Keratinocyte (primary cell): ENCODE data around the gene GGT7. TPM values are rescaled to one million over a fixed set of nuclear protein-coding genes. Genes with fewer than 3 reads are reported as not detected.
"Not testable (repeated sequence)": the region's sequence is repeated elsewhere in the genome, so short reads cannot be mapped to it uniquely, and the experiment has no call there.

Experiments
- DNase-seq: peaks from one replicate; pipeline ENCODE4 v3.0.0-alpha.2; 2011; ENCODE audit warnings: low read depth, missing footprints, low spot score
- FAIRE-seq: peaks from 2 replicates; lab custom pipeline; 2011; peaks lifted over from hg19 to GRCh38; lab: Jason Lieb, UNC
- H2AFZ ChIP-seq: 2 replicates; pipeline ENCODE4 v1.6.0; 2012; ENCODE audit warnings: low read length, control low read depth, inconsistent platforms; ENCODE audit not compliant: control insufficient read depth
- H3K27ac ChIP-seq: 2 replicates; pipeline ENCODE4 v1.5.1; 2011; ENCODE audit warnings: low read length; ENCODE audit not compliant: control insufficient read depth, insufficient read depth
- H3K27me3 ChIP-seq: 3 replicates; pipeline ENCODE4 v1.6.0; 2011; ENCODE audit warnings: low read length; ENCODE audit not compliant: control insufficient read depth, insufficient read depth; ENCODE audit errors: extremely low read depth
- H3K36me3 ChIP-seq, 2 experiments: 2 replicates in 1 of 2; 3 replicates in 1 of 2; pipeline ENCODE4 v1.5.1; 2011; ENCODE audit warnings: low read length in 2 of 2, mild to moderate bottlenecking in 1 of 2; ENCODE audit not compliant: control insufficient read depth in 2 of 2, insufficient read depth in 2 of 2; ENCODE audit errors: extremely low read depth in 1 of 2
- H3K4me1 ChIP-seq: 3 replicates; pipeline ENCODE4 v1.5.1; 2011; ENCODE audit warnings: low read length; ENCODE audit not compliant: control insufficient read depth, insufficient read depth; ENCODE audit errors: extremely low read depth
- H3K4me2 ChIP-seq: 3 replicates; pipeline ENCODE4 v1.6.0; 2011; ENCODE audit warnings: low read depth, low read length; ENCODE audit not compliant: control insufficient read depth, insufficient read depth; ENCODE audit errors: extremely low read depth
- H3K4me3 ChIP-seq, 3 experiments: fragments of 200-600 bp in 1 of 3; sonication (generic) in 1 of 3; 2 replicates in 2 of 3; 3 replicates in 1 of 3; pipeline ENCODE4 v1.5.1; 2011 to 2016; ENCODE audit warnings: low read length in 3 of 3, mild to moderate bottlenecking in 3 of 3, control low read depth in 2 of 3, inconsistent platforms in 1 of 3, low read depth in 1 of 3, mixed read lengths in 1 of 3, mixed run types in 1 of 3, moderate library complexity in 1 of 3; ENCODE audit not compliant: control insufficient read depth in 2 of 3, insufficient read depth in 2 of 3; ENCODE audit errors: extremely low read depth in 1 of 3
- H3K79me2 ChIP-seq: 2 replicates; pipeline ENCODE4 v1.6.0; 2012; ENCODE audit warnings: low read length; ENCODE audit not compliant: control insufficient read depth, insufficient read depth
- H3K9ac ChIP-seq: 3 replicates; pipeline ENCODE4 v1.6.0; 2011; ENCODE audit warnings: low read length; ENCODE audit not compliant: control insufficient read depth, insufficient read depth; ENCODE audit errors: extremely low read depth
- H3K9me1 ChIP-seq: 3 replicates; pipeline ENCODE4 v1.6.0; 2011; ENCODE audit warnings: low read length; ENCODE audit not compliant: control insufficient read depth, insufficient read depth; ENCODE audit errors: extremely low read depth
- H3K9me3 ChIP-seq: 2 replicates; pipeline ENCODE4 v1.5.1; 2012; ENCODE audit warnings: low read depth, low read length; ENCODE audit not compliant: control insufficient read depth
- H4K20me1 ChIP-seq: 3 replicates; pipeline ENCODE4 v1.6.0; 2011; ENCODE audit warnings: low read length; ENCODE audit not compliant: control insufficient read depth, insufficient read depth; ENCODE audit errors: extremely low read depth
- EZH2 ChIP-seq: IDR thresholded peaks from one replicate; pipeline ENCODE4 v1.6.1; 2012; ENCODE audit warnings: inconsistent platforms, mild to moderate bottlenecking, low read length, moderate library complexity
- dilution Hi-C: fragments of 300-500 bp; cut with MboI; formaldehyde crosslinking; loops from one replicate; pipeline ENCODE4 v1.7.0; 2020; ENCODE audit warnings: low sequenced_read_pairs; ENCODE audit not compliant: extremely low pct_ligation_motif_present
- polyA plus RNA-seq, 5 experiments: library from polyadenylated mRNA; depleted of rRNA in 3 of 5; stranded (reverse) in 3 of 5; stranded (forward) in 1 of 5; unstranded in 1 of 5; fragments of >200 nt; gene quantifications; 1 replicate in 1 of 5; 2 replicates in 3 of 5; 3 replicates in 1 of 5; pipeline versions ENCODE4 v1.2.1 to v1.2.3, GENCODE V29; 2011 to 2012; ENCODE audit warnings: missing spikeins in 2 of 5, low read depth in 1 of 5, low replicate concordance in 1 of 5
- TF ChIP-seq, protein P1 (sequence below), 3 experiments: IDR thresholded peaks in 1 of 3; conservative IDR thresholded peaks in 1 of 3; optimal IDR thresholded peaks in 1 of 3; 2 replicates in 2 of 3; 3 replicates in 1 of 3; pipeline versions ENCODE3 to v1.5.1; 2011; ENCODE audit warnings: low read length in 3 of 3, mild to moderate bottlenecking in 3 of 3, moderate library complexity in 2 of 3, control low read depth in 1 of 3, inconsistent platforms in 1 of 3; ENCODE audit not compliant: insufficient read depth in 2 of 3; ENCODE audit errors: extremely low read depth in 1 of 3

Gene GGT7
- polyA plus RNA-seq, 1 donor (not counting 4 experiments of a cell fraction or from before 2014, with no cell fraction given) = 5.0 TPM

DNA sequence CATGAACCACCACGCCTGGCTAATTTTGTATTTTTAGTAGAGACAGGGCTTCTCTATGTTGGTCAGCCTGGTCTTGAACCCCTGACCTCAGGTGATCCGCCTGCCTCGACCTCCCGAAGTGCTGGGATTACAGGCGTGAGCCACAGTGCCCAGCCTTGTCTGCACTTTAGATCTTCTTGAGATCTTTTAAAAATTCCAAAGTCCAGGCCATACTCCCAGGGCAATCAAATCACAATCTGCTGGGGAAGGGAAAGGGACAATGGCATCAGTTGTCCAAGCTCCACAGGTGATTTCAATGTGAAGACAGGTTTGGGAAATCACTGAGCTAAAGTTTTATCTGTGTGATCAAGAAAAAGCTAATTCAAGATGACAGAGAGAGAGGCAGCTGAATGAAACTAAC is 64.1 kb downstream of the GGT7 start:
- H3K36me3 ChIP-seq = no peaks in the 10 kb centered on the region
- H3K27ac ChIP-seq = no peak overlapping the region
- no peak overlapping the region for H3K4me2 ChIP-seq
- H3K9ac ChIP-seq = no peak overlapping the region
- no peaks in the 10 kb centered on the region for H3K27me3 ChIP-seq
- H2AFZ ChIP-seq = no peak overlapping the region
- peaks cover 3% of the 10 kb centered on the region for H4K20me1 ChIP-seq
- no peaks in the 10 kb centered on the region for H3K9me3 ChIP-seq
- no peak for FAIRE-seq
- no peaks in the 10 kb centered on the region for H3K4me1 ChIP-seq
- H3K79me2 ChIP-seq = peaks cover 70% of the 10 kb centered on the region
- no peak for DNase-seq
- dilution Hi-C loops = no loop called here
- H3K9me1 ChIP-seq = peaks cover 2% of the 10 kb centered on the region
- H3K4me3 ChIP-seq = no peak overlapping the region
- TF ChIP-seq, protein P1, sequence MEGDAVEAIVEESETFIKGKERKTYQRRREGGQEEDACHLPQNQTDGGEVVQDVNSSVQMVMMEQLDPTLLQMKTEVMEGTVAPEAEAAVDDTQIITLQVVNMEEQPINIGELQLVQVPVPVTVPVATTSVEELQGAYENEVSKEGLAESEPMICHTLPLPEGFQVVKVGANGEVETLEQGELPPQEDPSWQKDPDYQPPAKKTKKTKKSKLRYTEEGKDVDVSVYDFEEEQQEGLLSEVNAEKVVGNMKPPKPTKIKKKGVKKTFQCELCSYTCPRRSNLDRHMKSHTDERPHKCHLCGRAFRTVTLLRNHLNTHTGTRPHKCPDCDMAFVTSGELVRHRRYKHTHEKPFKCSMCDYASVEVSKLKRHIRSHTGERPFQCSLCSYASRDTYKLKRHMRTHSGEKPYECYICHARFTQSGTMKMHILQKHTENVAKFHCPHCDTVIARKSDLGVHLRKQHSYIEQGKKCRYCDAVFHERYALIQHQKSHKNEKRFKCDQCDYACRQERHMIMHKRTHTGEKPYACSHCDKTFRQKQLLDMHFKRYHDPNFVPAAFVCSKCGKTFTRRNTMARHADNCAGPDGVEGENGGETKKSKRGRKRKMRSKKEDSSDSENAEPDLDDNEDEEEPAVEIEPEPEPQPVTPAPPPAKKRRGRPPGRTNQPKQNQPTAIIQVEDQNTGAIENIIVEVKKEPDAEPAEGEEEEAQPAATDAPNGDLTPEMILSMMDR (optimal IDR thresholded peaks at IDR 0.05 in 1 of 3, IDR thresholded peaks at IDR 0.05 in 1 of 3, conservative IDR thresholded peaks at IDR 0.05 in 1 of 3; ENCODE audit: extremely low read depth in 1 of 3, insufficient read depth in 2 of 3, low read length in 3 of 3) = no peak
- TF ChIP-seq EZH2 = no peak

DNA sequence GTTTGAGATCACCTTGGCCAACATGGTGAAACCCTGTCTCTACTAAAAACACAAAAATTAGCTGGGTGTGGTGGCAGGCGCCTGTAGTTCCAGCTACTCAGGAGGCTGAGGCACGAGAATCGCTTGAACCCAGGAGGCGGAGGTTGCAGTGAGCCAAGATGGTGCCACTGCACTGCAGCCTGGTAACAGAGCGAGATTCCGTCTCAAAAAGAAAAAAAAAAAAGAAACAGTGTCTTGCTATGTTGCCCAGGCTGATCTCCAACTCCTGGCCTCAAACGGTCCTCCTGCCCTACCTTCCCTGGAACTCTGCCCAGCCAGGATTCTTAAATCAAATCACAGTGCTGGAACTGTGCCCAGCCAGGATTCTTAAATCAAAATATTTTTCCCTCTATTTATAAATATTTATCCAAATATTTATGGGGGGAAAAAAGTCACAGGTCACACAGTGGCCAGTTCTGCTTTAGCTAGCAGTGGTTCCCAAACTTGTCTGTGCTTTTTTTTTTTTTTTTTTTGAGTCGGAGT is 64.7 kb downstream of the GGT7 start:
- H3K79me2 ChIP-seq = peaks cover 69% of the 10 kb centered on the region
- H3K36me3 ChIP-seq, H3K27ac ChIP-seq, DNase-seq, H3K27me3 ChIP-seq, H2AFZ ChIP-seq, H3K4me3 ChIP-seq, H3K4me2 ChIP-seq, H3K9me3 ChIP-seq, H3K4me1 ChIP-seq, H3K9ac ChIP-seq, FAIRE-seq, H4K20me1 ChIP-seq, dilution Hi-C loops, H3K9me1 ChIP-seq: not testable (repeated sequence)

DNA sequence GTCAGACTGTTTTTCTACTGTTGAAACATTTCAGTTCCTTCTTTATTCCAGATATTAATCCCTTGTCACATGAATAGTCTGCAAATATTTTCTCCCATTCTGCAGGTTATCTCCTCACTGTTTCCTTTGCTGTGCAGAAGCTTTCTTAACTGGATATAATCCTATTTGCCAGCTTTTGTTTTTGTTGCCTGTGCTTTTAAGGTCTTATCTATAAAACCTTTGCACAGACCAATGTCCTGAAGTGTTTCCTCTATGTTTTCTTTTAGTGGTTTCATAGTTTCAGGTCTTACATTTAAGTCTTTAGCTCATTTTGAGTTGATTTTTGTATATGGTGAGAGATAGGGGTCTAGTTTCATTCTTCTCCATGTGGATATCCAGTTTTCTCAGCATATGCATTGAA is 66.4 kb downstream of the GGT7 start:
- Histone ChIP-seq H2AFZ (no peak overlapping the region), H3K9me3 (no peaks in the 10 kb centered on the region), H3K4me3 (no peak overlapping the region), H3K9ac (no peak overlapping the region), H3K27ac (no peak overlapping the region), H3K4me1 (no peaks in the 10 kb centered on the region), H3K27me3 (no peaks in the 10 kb centered on the region), H3K4me2 (no peak overlapping the region), H3K36me3 (no peaks in the 10 kb centered on the region), H3K9me1 (peaks cover 2% of the 10 kb centered on the region), H4K20me1 (peaks cover 3% of the 10 kb centered on the region), H3K79me2 (peaks cover 67% of the 10 kb centered on the region)
- FAIRE-seq = no peak
- dilution Hi-C loops = no loop called here
- no peak for DNase-seq
- TF ChIP-seq, protein P1 (optimal IDR thresholded peaks at IDR 0.05 in 1 of 3, IDR thresholded peaks at IDR 0.05 in 1 of 3, conservative IDR thresholded peaks at IDR 0.05 in 1 of 3; ENCODE audit: extremely low read depth in 1 of 3, insufficient read depth in 2 of 3, low read length in 3 of 3) = no peak
- no peak for TF ChIP-seq EZH2
